Fibroblast of villous mesenchyme (primary cell): Measurements from ENCODE around the gene TRPM6. TPM values are rescaled to one million over a fixed set of nuclear protein-coding genes. Genes with fewer than 3 reads are reported as not detected.

ENCODE experiments used
- DNase-seq: peaks from one replicate; pipeline ENCODE4 v3.0.0-alpha.2; 2010; ENCODE audit warnings: low read depth
- H3K4me3 ChIP-seq: 2 replicates; pipeline ENCODE4 v1.5.1; 2011; ENCODE audit warnings: low read depth, mild to moderate bottlenecking, low read length
- total RNA-seq: library from RNA; depleted of rRNA; stranded (reverse); fragments of >200 nt; gene quantifications from 2 replicates; pipeline ENCODE4 v1.2.3, GENCODE V29; 2012
- TF ChIP-seq, protein P1 (sequence below): IDR thresholded peaks from 2 replicates; pipeline ENCODE4 v1.5.1; 2012; ENCODE audit warnings: low read depth, mild to moderate bottlenecking, low read length; ENCODE audit not compliant: insufficient read depth

TRPM6 gene
- total RNA-seq, 1 donor = under 0.01 TPM

DNA sequence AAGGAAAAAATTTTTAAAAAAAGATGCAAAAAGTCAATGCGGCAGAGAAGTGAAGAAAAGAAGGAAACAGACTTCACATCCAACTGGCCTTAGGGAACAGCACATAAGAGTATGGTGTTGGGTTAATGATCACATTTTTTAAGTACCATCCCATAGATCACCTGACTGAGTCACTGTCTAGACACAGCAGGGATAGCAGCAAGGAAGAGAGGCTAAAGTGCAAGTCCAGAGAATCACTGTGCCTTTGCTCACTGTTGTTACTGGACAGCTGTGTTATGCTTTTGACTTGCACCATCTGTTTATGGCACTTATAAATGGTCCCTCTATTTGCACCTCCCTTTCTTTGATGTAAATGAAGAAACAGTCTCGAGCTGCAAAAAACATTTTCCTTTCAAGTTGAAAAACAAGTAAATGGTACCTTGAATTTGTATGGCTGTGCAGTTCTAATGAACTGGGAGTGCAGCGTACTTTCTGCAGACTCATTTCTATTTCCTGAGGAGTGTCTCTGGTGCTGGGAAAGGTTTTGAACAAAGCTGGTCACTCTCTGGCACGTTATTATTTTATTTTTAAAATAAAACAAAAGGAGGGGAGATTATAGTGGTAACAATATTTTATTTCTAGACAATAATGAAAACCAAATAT, 84.2 kb downstream of the TRPM6 start:
- TF ChIP-seq, protein P1, sequence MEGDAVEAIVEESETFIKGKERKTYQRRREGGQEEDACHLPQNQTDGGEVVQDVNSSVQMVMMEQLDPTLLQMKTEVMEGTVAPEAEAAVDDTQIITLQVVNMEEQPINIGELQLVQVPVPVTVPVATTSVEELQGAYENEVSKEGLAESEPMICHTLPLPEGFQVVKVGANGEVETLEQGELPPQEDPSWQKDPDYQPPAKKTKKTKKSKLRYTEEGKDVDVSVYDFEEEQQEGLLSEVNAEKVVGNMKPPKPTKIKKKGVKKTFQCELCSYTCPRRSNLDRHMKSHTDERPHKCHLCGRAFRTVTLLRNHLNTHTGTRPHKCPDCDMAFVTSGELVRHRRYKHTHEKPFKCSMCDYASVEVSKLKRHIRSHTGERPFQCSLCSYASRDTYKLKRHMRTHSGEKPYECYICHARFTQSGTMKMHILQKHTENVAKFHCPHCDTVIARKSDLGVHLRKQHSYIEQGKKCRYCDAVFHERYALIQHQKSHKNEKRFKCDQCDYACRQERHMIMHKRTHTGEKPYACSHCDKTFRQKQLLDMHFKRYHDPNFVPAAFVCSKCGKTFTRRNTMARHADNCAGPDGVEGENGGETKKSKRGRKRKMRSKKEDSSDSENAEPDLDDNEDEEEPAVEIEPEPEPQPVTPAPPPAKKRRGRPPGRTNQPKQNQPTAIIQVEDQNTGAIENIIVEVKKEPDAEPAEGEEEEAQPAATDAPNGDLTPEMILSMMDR = no peak
- H3K4me3 ChIP-seq = no peak overlapping the region

DNA sequence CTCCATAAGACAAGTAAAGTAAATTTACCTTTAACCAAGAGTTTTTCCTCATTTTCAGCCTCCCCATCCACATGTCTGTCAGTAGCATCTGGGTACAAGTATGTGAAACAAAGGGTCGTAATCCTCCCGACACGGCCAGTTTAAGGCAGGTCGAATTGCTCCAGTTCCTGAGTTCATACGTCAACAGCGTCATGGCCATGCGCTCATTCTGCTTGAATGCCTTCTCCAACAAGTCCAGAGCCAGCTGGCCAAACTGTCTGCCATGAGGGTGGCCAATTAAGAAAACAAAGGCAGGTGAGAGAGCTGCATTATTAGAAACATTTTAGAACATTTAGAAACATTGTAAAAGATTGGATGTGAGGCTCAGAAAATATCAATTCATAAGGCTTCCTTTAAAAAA, 87.5 kb downstream of the TRPM6 start:
- no peak overlapping the region for H3K4me3 ChIP-seq
- TF ChIP-seq, protein P1 = no peak
- no peak for DNase-seq

More for the DNA sequence above, 84.2 kb downstream of the TRPM6 start:
- DNase-seq = no peak

DNA sequence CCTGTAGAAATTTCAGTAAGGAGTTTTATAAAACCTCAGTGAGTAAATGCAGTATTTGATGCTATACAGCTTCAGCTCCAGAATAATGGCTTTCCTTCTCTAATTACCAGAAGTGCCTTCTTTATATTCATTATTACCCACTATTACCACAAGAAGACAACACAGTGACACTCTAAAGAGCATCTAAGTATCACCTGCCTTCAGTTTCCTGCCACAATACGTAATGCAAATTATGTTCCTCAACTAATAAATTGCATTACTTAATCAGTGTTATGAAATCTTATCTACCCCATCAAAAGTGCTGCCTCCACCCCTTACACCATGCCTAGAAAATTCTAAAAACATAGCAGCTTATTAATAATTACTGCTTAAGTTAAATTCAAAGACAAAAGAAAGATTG, 91.9 kb downstream of the TRPM6 start:
- no peak for DNase-seq
- TF ChIP-seq, protein P1 = no peak
- no peak overlapping the region for H3K4me3 ChIP-seq

DNA sequence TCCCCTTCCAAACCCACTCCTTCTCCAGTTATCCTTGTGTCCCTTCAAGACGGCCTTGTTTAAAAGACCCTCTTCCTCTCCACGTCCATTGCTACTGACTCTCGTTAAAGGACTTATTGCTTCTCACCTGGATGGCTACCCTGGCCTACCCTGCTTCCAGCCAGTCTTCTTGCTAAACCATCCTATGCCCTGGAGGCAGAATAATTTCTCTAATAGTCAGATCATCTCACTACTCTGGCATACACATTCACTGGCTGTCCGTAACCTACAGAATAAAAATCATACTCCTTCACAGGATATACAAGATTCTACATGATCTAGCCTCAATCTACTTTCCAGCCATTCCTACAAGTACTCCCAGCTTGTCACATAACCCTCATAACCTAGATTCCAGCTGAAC, 92.6 kb downstream of the TRPM6 start:
- DNase-seq = no peak
- H3K4me3 ChIP-seq = no peak overlapping the region
- TF ChIP-seq, protein P1 = no peak

DNA sequence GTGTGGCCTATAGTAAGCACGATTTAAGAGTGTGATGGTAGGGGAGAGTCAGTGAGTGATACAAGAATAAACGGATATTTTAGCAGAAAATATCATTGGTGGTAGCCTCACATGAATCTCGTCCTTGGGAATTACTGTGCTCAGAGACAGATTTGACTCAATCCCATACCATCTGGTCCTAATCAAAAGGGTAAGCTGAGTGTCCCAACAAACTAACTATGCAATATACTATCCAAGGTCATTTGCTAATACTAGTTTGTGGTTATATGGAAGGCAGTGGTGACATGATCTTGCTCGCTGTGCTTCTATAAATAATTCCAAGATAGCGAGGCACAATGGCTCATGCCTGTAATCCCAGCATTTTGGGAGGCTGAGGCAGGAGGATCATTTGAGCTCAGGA, 103.2 kb downstream of the TRPM6 start:
- no peak for DNase-seq

DNA sequence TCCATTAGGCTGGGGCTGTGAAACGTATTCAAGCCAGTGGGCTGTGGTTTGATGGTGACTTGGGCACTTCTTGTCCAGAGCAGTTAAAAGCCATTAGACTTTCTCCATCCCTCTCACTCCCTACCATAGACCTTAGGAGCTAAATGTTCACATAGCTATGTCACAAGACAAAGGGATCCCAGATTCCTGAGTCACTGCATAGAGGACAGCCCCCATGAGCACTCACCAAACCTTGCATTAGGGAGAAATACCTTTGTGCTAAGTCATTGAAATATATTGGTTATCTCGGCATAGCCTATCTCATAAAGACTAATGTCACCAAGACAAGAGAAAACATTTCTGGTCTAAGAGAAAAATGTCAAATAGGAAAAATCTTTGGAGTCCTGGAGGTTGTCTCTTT, 104.3 kb downstream of the TRPM6 start:
- TF ChIP-seq, protein P1 = no peak
- no peak overlapping the region for H3K4me3 ChIP-seq
- no peak for DNase-seq

More for the DNA sequence above, 103.2 kb downstream of the TRPM6 start:
- H3K4me3 ChIP-seq = no peak overlapping the region
- TF ChIP-seq, protein P1 = no peak
